Measurements from ENCODE around the gene TRIP6. TPM values are rescaled to one million over a fixed set of nuclear protein-coding genes. Genes with fewer than 3 reads are reported as not detected.

TRIP6 gene
- total and polyA plus RNA-seq, 5 donors from 2014 or later = 2.8 to 8.4 (median 3.7) TPM

DNA sequence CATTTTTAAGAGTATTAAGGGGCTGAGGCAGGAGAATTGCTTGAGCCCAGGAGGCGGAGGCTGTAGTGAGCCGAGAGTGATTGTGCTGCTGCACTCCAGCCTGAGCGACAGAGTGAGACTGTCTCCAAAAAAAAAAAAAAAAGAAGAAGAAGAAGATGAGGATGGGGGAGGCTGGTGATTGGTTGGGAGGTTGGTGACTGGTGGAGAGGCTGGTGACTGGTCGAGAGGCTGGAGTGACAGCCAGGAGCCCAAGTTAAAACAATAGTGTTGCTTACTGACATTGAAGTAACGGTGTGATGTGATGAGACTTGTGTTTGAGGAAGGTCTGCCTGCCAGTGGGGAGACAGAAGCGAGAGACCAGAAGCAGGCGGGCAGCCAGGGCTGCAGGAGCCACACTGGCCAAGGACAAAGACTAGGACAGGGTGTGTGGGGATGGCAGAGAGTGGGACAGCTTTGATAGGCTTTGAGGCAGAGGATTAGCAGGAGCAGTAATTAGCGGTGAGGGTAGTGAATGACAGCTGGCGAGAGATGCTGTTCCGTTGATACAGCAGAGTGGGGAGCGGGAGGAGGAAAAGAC lies 12.6 kb downstream of the TRIP6 start:
- Mint-ChIP-seq H3K4me1 (peaks cover 10 to 62% (median 34%) of the 10 kb centered on the region in 4 donors), H3K4me3 (peak overlapping the region in 3 of 4 donors; percentile 16 to 87 (median 68)), H3K27ac (peak overlapping the region; percentile 10 to 89 (median 72)), H3K36me3 (peaks cover 50% of the 10 kb centered on the region), H3K9me3 (no peaks in the 10 kb centered on the region), H3K27me3 (peaks cover 7% of the 10 kb centered on the region)
- H3K27ac ChIP-seq (ENCODE audit: insufficient read depth, low read length, poor library complexity, severe bottlenecking) = no peak overlapping the region
- DNase-seq = no peak
- ATAC-seq (ENCODE audit: low read depth in 2 of 2) = no peak
- H3K9me3 ChIP-seq (ENCODE audit: control insufficient read depth in 2 of 2, low read length in 2 of 2) = no peaks in the 10 kb centered on the region
- H3K4me3 ChIP-seq (ENCODE audit: low read depth, low read length) = no peak overlapping the region
- peaks cover 52% of the 10 kb centered on the region for H3K36me3 ChIP-seq (ENCODE audit: control insufficient read depth, insufficient read depth, low read length)
- no peaks in the 10 kb centered on the region for H3K27me3 ChIP-seq (ENCODE audit: control insufficient read depth, insufficient read depth, low read length)
- H3K4me1 ChIP-seq (ENCODE audit: control insufficient read depth, insufficient read depth, low read length, poor library complexity, severe bottlenecking) = peaks cover 21% of the 10 kb centered on the region

DNA sequence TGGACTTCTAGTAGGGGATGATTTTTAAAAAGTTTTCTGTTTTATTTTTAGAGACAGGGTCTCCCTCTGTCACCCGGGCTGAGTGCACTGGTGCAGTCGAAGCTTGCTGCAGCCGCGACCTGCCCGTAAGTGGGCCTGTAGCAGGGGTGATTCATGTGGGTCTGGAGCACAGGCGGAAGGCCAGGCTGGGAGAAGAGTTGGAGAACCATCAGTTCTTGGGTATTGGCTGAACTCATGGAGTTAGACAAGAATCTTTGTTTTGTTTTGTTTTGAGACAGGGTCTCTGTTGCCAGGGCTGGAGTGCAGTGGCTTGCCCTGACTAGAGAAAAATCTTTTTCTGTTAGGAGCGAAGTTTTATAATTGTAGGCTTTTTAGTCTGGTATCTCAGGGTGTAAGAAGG lies 13.5 kb downstream of the TRIP6 start:
- no peak overlapping the region for H3K4me3 Mint-ChIP-seq
- no peaks in the 10 kb centered on the region for H3K9me3 Mint-ChIP-seq
- peaks cover 15% of the 10 kb centered on the region for H3K4me1 ChIP-seq (ENCODE audit: control insufficient read depth, insufficient read depth, low read length, poor library complexity, severe bottlenecking)
- DNase-seq (no peak), ATAC-seq (ENCODE audit: low read depth in 2 of 2) (no peak)
- H3K4me1 Mint-ChIP-seq = peaks cover 8 to 60% (median 29%) of the 10 kb centered on the region in 4 donors
- H3K36me3 Mint-ChIP-seq = peaks cover 53% of the 10 kb centered on the region
- H3K27me3 ChIP-seq (ENCODE audit: control insufficient read depth, insufficient read depth, low read length) = no peaks in the 10 kb centered on the region
- peaks cover 61% of the 10 kb centered on the region for H3K36me3 ChIP-seq (ENCODE audit: control insufficient read depth, insufficient read depth, low read length)
- H3K4me3 ChIP-seq (ENCODE audit: low read depth, low read length) = no peak overlapping the region
- no peaks in the 10 kb centered on the region for H3K9me3 ChIP-seq (ENCODE audit: control insufficient read depth in 2 of 2, low read length in 2 of 2)
- no peak overlapping the region for H3K27ac ChIP-seq (ENCODE audit: insufficient read depth, low read length, poor library complexity, severe bottlenecking)
- peak overlapping the region in 2 of 3 donors; percentile 54 to 57 for H3K27ac Mint-ChIP-seq
- no peaks in the 10 kb centered on the region for H3K27me3 Mint-ChIP-seq

DNA sequence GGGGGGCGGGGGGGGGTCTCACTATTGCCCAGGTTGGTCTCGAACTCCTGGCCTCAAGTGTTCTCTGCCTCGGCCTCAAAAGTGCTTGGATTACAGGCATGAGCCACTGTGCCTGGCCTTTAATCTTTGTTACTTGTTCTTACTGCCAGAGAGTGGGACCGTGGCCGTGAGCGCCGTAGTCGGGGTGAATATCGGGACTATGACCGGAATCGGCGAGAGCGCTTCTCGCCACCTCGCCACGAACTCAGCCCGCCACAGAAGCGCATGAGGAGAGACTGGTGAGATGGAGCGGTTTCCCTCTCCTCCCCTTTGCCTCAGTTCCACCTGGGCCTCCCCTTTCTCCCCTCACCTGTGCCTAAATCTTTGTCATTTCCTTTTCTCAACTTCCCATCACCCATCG lies 13.9 kb downstream of the TRIP6 start:
- peaks cover 10% of the 10 kb centered on the region for H3K4me1 ChIP-seq (ENCODE audit: control insufficient read depth, insufficient read depth, low read length, poor library complexity, severe bottlenecking)
- H3K27ac ChIP-seq (ENCODE audit: insufficient read depth, low read length, poor library complexity, severe bottlenecking) = no peak overlapping the region
- H3K36me3 ChIP-seq (ENCODE audit: control insufficient read depth, insufficient read depth, low read length) = peaks cover 66% of the 10 kb centered on the region
- no peak for DNase-seq
- Mint-ChIP-seq H3K36me3 (peaks cover 57% of the 10 kb centered on the region), H3K4me3 (peak overlapping the region in 1 of 4 donors; percentile 7), H3K27me3 (no peaks in the 10 kb centered on the region), H3K9me3 (no peaks in the 10 kb centered on the region), H3K4me1 (peaks cover 6 to 59% (median 26%) of the 10 kb centered on the region in 4 donors), H3K27ac (peak overlapping the region in 1 of 3 donors; percentile 32)
- no peak overlapping the region for H3K4me3 ChIP-seq (ENCODE audit: low read depth, low read length)
- no peaks in the 10 kb centered on the region for H3K9me3 ChIP-seq (ENCODE audit: control insufficient read depth in 2 of 2, low read length in 2 of 2)
- no peak for ATAC-seq (ENCODE audit: low read depth in 2 of 2)
- no peaks in the 10 kb centered on the region for H3K27me3 ChIP-seq (ENCODE audit: control insufficient read depth, insufficient read depth, low read length)

DNA sequence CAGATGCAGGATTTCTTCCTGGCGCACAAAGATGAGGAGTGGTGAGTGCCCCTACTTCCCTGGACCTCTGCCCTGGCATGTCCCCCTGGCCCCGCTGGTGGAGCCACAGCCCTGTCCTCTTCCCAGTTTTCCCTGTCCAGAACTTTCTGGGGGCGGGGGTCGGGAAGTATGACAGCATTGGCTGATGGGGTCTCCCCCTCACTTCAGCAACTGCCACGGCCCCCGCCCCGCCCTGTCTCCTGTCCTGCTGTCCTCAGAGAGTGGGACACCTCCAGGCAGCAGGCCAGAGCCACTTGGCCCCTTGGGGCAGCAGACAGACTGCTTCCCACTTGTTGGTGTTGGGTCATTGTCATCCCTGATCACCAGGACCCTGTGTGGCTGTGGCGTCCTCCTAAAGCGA lies 15.0 kb downstream of the TRIP6 start:
- Mint-ChIP-seq H3K4me1 (peaks cover 0 to 57% (median 27%) of the 10 kb centered on the region in 4 donors), H3K27ac (no peak overlapping the region), H3K36me3 (peaks cover 62% of the 10 kb centered on the region), H3K4me3 (no peak overlapping the region), H3K9me3 (no peaks in the 10 kb centered on the region), H3K27me3 (no peaks in the 10 kb centered on the region)
- Histone ChIP-seq H3K27ac (ENCODE audit: insufficient read depth, low read length, poor library complexity, severe bottlenecking) (no peak overlapping the region), H3K36me3 (ENCODE audit: control insufficient read depth, insufficient read depth, low read length) (peaks cover 77% of the 10 kb centered on the region), H3K27me3 (ENCODE audit: control insufficient read depth, insufficient read depth, low read length) (no peaks in the 10 kb centered on the region), H3K4me3 (ENCODE audit: low read depth, low read length) (no peak overlapping the region), H3K4me1 (ENCODE audit: control insufficient read depth, insufficient read depth, low read length, poor library complexity, severe bottlenecking) (no peaks in the 10 kb centered on the region), H3K9me3 (ENCODE audit: control insufficient read depth in 2 of 2, low read length in 2 of 2) (no peaks in the 10 kb centered on the region)
- no peak for ATAC-seq (ENCODE audit: low read depth in 2 of 2)
- DNase-seq = no peak

DNA sequence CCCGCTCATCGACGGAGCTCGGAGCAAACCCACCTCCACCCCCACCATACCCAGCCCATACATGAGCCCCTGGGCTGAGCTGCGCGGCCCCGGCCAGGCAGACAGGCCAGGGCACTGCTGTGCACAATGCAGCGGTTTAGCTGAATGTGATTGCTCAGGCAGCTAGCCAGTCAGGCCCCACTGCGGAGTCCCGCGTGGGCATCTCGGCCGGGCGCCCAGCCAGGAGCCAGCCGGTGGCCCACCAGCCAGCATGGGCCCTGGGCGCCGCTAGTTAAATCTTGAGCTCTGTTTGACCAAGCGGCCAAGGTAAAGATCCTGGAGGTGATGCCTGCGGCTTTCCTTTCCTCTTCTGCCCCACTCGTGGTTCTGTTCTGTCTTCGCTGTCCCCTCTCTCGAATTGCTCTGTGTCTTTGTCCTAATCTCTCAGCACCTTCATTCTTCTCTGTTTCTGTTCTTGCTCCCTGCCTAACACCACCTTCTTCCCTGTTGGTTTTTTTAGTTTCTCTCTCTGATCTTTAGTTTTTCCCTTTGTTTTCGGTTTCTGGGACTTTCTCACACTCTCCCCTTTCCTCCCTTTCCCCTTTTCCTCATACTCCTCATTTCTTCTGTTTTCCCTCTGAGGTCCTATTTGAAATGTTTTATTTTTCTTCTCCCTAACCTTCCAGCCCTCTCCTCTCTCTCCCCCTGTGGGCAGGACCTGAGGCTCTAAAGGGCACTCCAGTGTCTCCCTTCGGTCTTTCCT lies 15.8 kb downstream of the TRIP6 start:
- DNase-seq (no peak), ATAC-seq (ENCODE audit: low read depth in 2 of 2) (no peak)
- no peaks in the 10 kb centered on the region for H3K9me3 Mint-ChIP-seq
- H3K27ac Mint-ChIP-seq = no peak overlapping the region
- peaks cover 75% of the 10 kb centered on the region for H3K36me3 ChIP-seq (ENCODE audit: control insufficient read depth, insufficient read depth, low read length)
- peaks cover 0 to 59% (median 35%) of the 10 kb centered on the region in 4 donors for H3K4me1 Mint-ChIP-seq
- H3K27me3 ChIP-seq (ENCODE audit: control insufficient read depth, insufficient read depth, low read length) = no peaks in the 10 kb centered on the region
- H3K27ac ChIP-seq (ENCODE audit: insufficient read depth, low read length, poor library complexity, severe bottlenecking) = no peak overlapping the region
- H3K4me3 Mint-ChIP-seq = no peak overlapping the region
- peaks cover 7% of the 10 kb centered on the region for H3K4me1 ChIP-seq (ENCODE audit: control insufficient read depth, insufficient read depth, low read length, poor library complexity, severe bottlenecking)
- H3K36me3 Mint-ChIP-seq = peaks cover 70% of the 10 kb centered on the region
- no peak overlapping the region for H3K4me3 ChIP-seq (ENCODE audit: low read depth, low read length)
- no peaks in the 10 kb centered on the region for H3K27me3 Mint-ChIP-seq
- H3K9me3 ChIP-seq (ENCODE audit: control insufficient read depth in 2 of 2, low read length in 2 of 2) = no peaks in the 10 kb centered on the region

DNA sequence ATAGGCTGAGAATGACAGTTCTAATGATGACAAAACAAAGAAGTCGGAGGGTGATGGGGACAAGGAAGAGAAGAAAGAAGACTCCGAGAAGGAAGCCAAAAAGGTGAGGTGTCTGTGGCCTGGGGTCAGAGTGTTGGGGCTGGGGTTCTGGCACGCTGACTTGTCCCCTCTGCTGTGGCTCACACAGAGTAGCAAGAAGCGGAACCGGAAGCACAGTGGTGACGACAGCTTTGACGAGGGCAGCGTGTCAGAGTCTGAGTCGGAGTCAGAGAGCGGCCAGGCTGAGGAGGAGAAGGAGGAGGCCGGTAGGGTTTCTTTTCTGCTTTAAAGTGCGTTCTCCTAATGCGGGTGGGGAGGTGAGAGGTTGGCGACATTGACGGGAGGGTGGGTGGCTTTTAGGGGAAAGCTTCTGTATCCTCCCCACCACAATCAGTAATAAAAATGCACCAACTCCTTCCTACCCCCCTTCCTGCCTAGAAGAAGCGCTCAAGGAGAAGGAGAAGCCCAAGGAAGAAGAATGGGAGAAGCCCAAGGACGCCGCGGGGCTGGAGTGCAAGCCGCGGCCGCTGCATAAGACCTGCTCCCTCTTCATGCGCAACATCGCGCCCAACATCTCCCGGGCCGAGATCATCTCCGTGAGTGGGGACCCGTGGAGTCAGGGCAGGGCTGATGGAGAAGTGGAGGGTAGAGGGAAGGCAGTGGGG lies 17.7 kb downstream of the TRIP6 start:
- Mint-ChIP-seq H3K4me1 (peaks cover 0 to 50% (median 30%) of the 10 kb centered on the region in 4 donors), H3K27me3 (peaks cover 3% of the 10 kb centered on the region), H3K36me3 (peaks cover 62% of the 10 kb centered on the region), H3K9me3 (no peaks in the 10 kb centered on the region), H3K4me3 (peak overlapping the region in 2 of 4 donors; percentile 43 to 83), H3K27ac (peak overlapping the region in 2 of 3 donors; percentile 7 to 83)
- H3K9me3 ChIP-seq (ENCODE audit: control insufficient read depth in 2 of 2, low read length in 2 of 2) = no peaks in the 10 kb centered on the region
- ATAC-seq (ENCODE audit: low read depth in 2 of 2) = no peak
- peaks cover 64% of the 10 kb centered on the region for H3K36me3 ChIP-seq (ENCODE audit: control insufficient read depth, insufficient read depth, low read length)
- no peak overlapping the region for H3K4me3 ChIP-seq (ENCODE audit: low read depth, low read length)
- no peak overlapping the region for H3K27ac ChIP-seq (ENCODE audit: insufficient read depth, low read length, poor library complexity, severe bottlenecking)
- H3K27me3 ChIP-seq (ENCODE audit: control insufficient read depth, insufficient read depth, low read length) = no peaks in the 10 kb centered on the region
- H3K4me1 ChIP-seq (ENCODE audit: control insufficient read depth, insufficient read depth, low read length, poor library complexity, severe bottlenecking) = peaks cover 22% of the 10 kb centered on the region
- DNase-seq = no peak

DNA sequence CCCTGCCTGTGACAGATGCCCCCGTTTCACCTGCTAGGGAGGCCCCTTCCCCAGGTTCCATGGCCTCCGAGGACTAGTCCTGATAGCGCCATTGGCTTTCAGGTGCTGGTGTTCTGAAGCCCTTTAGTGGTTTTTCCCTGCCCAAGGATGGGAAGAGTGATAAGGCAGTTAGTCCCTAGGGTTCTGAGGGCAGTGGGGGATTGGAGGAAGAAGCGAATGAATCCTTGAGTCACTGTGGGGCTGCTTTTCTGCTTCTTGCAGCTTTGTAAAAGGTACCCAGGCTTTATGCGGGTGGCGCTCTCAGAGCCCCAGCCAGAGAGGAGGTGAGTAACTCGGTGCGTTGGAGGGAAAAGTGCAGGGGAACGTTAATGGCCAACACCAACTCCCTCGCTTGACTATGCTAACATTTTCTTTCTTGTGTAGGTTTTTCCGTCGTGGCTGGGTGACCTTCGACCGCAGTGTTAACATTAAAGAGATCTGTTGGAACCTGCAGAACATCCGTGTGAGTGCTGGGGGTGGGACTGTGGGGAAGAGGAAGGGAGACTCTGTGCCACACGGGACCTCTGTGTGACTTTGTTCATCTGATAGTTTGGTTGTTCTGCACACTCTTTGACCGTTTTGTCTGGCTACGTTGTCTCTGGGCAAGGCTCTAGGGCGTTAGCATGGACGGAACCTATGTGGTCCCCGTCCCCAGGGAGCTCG lies 18.4 kb downstream of the TRIP6 start:
- H3K27ac Mint-ChIP-seq = peak overlapping the region in 2 of 3 donors; percentile 7 to 67
- DNase-seq (no peak), ATAC-seq (ENCODE audit: low read depth in 2 of 2) (no peak)
- peaks cover 61% of the 10 kb centered on the region for H3K36me3 ChIP-seq (ENCODE audit: control insufficient read depth, insufficient read depth, low read length)
- H3K9me3 Mint-ChIP-seq = peaks cover 0 to 2% (median 0%) of the 10 kb centered on the region in 7 donors
- peaks cover 10% of the 10 kb centered on the region for H3K27me3 Mint-ChIP-seq
- H3K4me3 ChIP-seq (ENCODE audit: low read depth, low read length) = no peak overlapping the region
- peak overlapping the region in 2 of 4 donors; percentile 18 to 83 for H3K4me3 Mint-ChIP-seq
- H3K27ac ChIP-seq (ENCODE audit: insufficient read depth, low read length, poor library complexity, severe bottlenecking) = no peak overlapping the region
- H3K9me3 ChIP-seq (ENCODE audit: control insufficient read depth in 2 of 2, low read length in 2 of 2) = no peaks in the 10 kb centered on the region
- H3K36me3 Mint-ChIP-seq = peaks cover 59% of the 10 kb centered on the region
- H3K4me1 Mint-ChIP-seq = peaks cover 0 to 50% (median 29%) of the 10 kb centered on the region in 4 donors
- peaks cover 29% of the 10 kb centered on the region for H3K4me1 ChIP-seq (ENCODE audit: control insufficient read depth, insufficient read depth, low read length, poor library complexity, severe bottlenecking)
- no peaks in the 10 kb centered on the region for H3K27me3 ChIP-seq (ENCODE audit: control insufficient read depth, insufficient read depth, low read length)
